ENCODE data around the gene PIEZO1.

- TF ChIP-seq GATA2 (IDR thresholded peaks at IDR 0.05; ENCODE audit: low read depth, low read length): no peak
- no peak for TF ChIP-seq GATA3 (IDR thresholded peaks at IDR 0.05; ENCODE audit: low read depth, low read length)
These were observed 29.9 kb downstream of the PIEZO1 start for GRCh38 chr16:88754912-88755744.
